HepG2 (cell line): ENCODE measurements around the gene CFAP119. TPM values are rescaled to one million over a fixed set of nuclear protein-coding genes. Genes with fewer than 3 reads are reported as not detected.

ENCODE experiments used
- ATM ChIP-seq: fragments of 450-650 bp; IDR thresholded peaks from 2 replicates; pipeline ENCODE4 v1.7.1; 2017; ENCODE audit warnings: mild to moderate bottlenecking, borderline replicate concordance
- DR1 ChIP-seq: sonication (generic); formaldehyde crosslinking; IDR thresholded peaks from 2 replicates; pipeline ENCODE4 v1.8.0; 2021; ENCODE audit warnings: mild to moderate bottlenecking, missing genetic modification reagents, inconsistent platforms
- JDP2 ChIP-seq: sonication (generic); formaldehyde crosslinking; IDR thresholded peaks from 2 replicates; pipeline ENCODE4 v1.8.1; 2022; ENCODE audit warnings: missing genetic modification reagents, borderline replicate concordance
- MED1 ChIP-seq: sonication (generic); formaldehyde crosslinking; IDR thresholded peaks from 2 replicates; pipeline ENCODE4 v1.4.0; 2020; ENCODE audit warnings: missing genetic modification reagents
- ZFP36L1 ChIP-seq: sonication (generic); formaldehyde crosslinking; IDR thresholded peaks from 2 replicates; pipeline ENCODE4 v1.8.0; 2022; ENCODE audit warnings: mild to moderate bottlenecking, missing genetic modification reagents, moderate library complexity
- ZNF780A ChIP-seq: sonication (generic); formaldehyde crosslinking; IDR thresholded peaks from 2 replicates; pipeline ENCODE4 v1.8.0; 2022; ENCODE audit warnings: mild to moderate bottlenecking, missing genetic modification reagents, moderate library complexity
- ZNF839 ChIP-seq: sonication (generic); formaldehyde crosslinking; IDR thresholded peaks from 2 replicates; pipeline ENCODE4 v1.4.0; 2020; ENCODE audit warnings: missing genetic modification reagents, mild to moderate bottlenecking, borderline replicate concordance
- polyA plus RNA-seq, 8 experiments: library from polyadenylated mRNA; depleted of rRNA in 3 of 8; stranded (reverse) in 7 of 8; unstranded in 1 of 8; fragments of >200 nt; fragmentation: Illumina TruSeq in 4 of 8; extraction: Trizol in 4 of 8; gene quantifications; 2 replicates each; pipeline versions ENCODE4 v1.2.1 to v1.2.3, GENCODE V29; 2011 to 2016; ENCODE audit warnings: low read depth in 4 of 8, missing spikeins in 1 of 8, mixed read lengths in 1 of 8; ENCODE audit not compliant: insufficient read depth in 1 of 8
- total RNA-seq, 5 experiments: library from RNA; depleted of rRNA; stranded (reverse); fragments of >200 nt; fragmentation: Illumina TruSeq; extraction: Trizol; gene quantifications; 2 replicates each; pipeline ENCODE4 v1.2.3, GENCODE V29; 2016; ENCODE audit warnings: low read depth in 1 of 5
- TF ChIP-seq, protein P1 (sequence below), 2 experiments: sonication (generic) in 1 of 2; formaldehyde crosslinking in 1 of 2; IDR thresholded peaks; 2 replicates each; pipeline versions ENCODE4 v1.5.1 to v1.6.1; 2011 to 2020; ENCODE audit warnings: borderline replicate concordance in 1 of 2, low read depth in 1 of 2, low read length in 1 of 2, mild to moderate bottlenecking in 1 of 2, missing genetic modification reagents in 1 of 2, moderate library complexity in 1 of 2
- TF ChIP-seq, protein P2 (sequence below): sonication (generic); formaldehyde crosslinking; IDR thresholded peaks from 2 replicates; pipeline ENCODE4 v1.8.1; 2023; ENCODE audit warnings: missing genetic modification reagents, inconsistent platforms, borderline replicate concordance
- TF ChIP-seq, protein P3 (sequence below): sonication (generic); formaldehyde crosslinking; IDR thresholded peaks from 2 replicates; pipeline ENCODE4 v1.4.0; 2020; ENCODE audit warnings: missing genetic modification reagents
- TF ChIP-seq, protein P4 (sequence below): sonication (generic); formaldehyde crosslinking; IDR thresholded peaks from 2 replicates; pipeline ENCODE4 v1.5.0; 2020; ENCODE audit warnings: mild to moderate bottlenecking, missing genetic modification reagents
- TF ChIP-seq, protein P5 (sequence below): IDR thresholded peaks from 2 replicates; pipeline ENCODE4 v1.4.0; 2020; ENCODE audit warnings: mild to moderate bottlenecking, missing genetic modification reagents

The CFAP119 gene
- total and polyA plus RNA-seq, 2 of the 13 experiments (the other 11 are each of a cell fraction or from before 2014, with no cell fraction given), result 6.4 TPM

DNA sequence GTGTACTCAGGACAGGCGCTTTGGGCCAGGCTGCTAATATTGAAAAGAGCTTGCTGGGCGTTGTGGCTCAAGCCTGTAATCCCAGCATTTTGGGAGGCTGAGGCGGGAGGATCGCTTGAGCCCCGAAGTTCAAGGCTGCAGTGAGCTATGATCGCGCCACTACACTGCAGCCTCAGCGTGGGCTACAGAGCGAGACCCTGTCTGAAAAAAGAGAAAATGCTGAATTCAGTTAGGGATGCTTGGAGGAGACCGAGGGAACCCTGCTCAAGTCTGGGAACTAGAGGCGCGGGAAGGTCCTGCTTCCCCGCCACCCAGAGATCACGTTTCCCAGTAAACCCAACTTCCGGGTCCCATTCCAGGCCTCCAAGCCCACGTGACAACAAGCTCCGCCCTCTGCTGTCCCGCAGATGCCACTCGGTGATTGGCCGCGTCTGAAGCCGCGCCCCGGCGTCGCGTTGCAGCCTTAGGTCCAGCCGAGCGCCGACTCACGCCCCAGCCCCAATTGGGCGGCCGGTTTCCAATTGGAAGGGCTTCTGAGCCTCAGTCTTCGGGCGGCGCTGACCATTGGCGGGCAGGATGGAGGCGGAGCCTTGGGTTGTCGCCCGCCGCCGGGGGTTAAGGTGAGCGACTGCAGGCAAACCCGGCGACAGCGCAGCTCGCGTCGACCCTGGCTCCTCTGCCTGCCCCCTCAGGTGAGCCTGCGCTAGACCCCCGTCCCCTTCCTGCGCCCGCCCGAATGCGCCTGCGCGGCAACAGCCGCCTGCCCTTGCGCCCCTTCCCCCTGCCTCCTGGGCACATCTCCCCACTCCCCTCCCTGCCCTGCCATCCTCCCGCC, 13.8 kb downstream of the CFAP119 start, which contains the start of gene PHKG2 (continued):
- TF ChIP-seq, protein P1, sequence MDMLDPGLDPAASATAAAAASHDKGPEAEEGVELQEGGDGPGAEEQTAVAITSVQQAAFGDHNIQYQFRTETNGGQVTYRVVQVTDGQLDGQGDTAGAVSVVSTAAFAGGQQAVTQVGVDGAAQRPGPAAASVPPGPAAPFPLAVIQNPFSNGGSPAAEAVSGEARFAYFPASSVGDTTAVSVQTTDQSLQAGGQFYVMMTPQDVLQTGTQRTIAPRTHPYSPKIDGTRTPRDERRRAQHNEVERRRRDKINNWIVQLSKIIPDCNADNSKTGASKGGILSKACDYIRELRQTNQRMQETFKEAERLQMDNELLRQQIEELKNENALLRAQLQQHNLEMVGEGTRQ (IDR thresholded peaks at IDR 0.05; ENCODE audit: low read depth, low read length), result peak; percentile 97
- TF ChIP-seq, protein P1 (CRISPR knock-in tag; IDR thresholded peaks at IDR 0.05; ENCODE audit: borderline replicate concordance), result peak; percentile 99
- TF ChIP-seq, protein P2, sequence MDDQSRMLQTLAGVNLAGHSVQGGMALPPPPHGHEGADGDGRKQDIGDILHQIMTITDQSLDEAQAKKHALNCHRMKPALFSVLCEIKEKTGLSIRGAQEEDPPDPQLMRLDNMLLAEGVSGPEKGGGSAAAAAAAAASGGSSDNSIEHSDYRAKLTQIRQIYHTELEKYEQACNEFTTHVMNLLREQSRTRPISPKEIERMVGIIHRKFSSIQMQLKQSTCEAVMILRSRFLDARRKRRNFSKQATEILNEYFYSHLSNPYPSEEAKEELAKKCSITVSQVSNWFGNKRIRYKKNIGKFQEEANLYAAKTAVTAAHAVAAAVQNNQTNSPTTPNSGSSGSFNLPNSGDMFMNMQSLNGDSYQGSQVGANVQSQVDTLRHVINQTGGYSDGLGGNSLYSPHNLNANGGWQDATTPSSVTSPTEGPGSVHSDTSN (CRISPR knock-in tag), result no peak
- TF ChIP-seq ZNF780A (CRISPR knock-in tag), result no peak
- TF ChIP-seq ZFP36L1, result peak; percentile 23; the same call in 1 of the 2 replicates
- TF ChIP-seq DR1 (CRISPR knock-in tag), result peak; percentile 87
- TF ChIP-seq MED1 (CRISPR knock-in tag), result peak; percentile 66; the same call in 1 of the 2 replicates
- TF ChIP-seq, protein P3, sequence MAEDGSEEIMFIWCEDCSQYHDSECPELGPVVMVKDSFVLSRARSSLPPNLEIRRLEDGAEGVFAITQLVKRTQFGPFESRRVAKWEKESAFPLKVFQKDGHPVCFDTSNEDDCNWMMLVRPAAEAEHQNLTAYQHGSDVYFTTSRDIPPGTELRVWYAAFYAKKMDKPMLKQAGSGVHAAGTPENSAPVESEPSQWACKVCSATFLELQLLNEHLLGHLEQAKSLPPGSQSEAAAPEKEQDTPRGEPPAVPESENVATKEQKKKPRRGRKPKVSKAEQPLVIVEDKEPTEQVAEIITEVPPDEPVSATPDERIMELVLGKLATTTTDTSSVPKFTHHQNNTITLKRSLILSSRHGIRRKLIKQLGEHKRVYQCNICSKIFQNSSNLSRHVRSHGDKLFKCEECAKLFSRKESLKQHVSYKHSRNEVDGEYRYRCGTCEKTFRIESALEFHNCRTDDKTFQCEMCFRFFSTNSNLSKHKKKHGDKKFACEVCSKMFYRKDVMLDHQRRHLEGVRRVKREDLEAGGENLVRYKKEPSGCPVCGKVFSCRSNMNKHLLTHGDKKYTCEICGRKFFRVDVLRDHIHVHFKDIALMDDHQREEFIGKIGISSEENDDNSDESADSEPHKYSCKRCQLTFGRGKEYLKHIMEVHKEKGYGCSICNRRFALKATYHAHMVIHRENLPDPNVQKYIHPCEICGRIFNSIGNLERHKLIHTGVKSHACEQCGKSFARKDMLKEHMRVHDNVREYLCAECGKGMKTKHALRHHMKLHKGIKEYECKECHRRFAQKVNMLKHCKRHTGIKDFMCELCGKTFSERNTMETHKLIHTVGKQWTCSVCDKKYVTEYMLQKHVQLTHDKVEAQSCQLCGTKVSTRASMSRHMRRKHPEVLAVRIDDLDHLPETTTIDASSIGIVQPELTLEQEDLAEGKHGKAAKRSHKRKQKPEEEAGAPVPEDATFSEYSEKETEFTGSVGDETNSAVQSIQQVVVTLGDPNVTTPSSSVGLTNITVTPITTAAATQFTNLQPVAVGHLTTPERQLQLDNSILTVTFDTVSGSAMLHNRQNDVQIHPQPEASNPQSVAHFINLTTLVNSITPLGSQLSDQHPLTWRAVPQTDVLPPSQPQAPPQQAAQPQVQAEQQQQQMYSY, result peak; percentile 15; the same call in 1 of the 2 replicates
- TF ChIP-seq, protein P4, sequence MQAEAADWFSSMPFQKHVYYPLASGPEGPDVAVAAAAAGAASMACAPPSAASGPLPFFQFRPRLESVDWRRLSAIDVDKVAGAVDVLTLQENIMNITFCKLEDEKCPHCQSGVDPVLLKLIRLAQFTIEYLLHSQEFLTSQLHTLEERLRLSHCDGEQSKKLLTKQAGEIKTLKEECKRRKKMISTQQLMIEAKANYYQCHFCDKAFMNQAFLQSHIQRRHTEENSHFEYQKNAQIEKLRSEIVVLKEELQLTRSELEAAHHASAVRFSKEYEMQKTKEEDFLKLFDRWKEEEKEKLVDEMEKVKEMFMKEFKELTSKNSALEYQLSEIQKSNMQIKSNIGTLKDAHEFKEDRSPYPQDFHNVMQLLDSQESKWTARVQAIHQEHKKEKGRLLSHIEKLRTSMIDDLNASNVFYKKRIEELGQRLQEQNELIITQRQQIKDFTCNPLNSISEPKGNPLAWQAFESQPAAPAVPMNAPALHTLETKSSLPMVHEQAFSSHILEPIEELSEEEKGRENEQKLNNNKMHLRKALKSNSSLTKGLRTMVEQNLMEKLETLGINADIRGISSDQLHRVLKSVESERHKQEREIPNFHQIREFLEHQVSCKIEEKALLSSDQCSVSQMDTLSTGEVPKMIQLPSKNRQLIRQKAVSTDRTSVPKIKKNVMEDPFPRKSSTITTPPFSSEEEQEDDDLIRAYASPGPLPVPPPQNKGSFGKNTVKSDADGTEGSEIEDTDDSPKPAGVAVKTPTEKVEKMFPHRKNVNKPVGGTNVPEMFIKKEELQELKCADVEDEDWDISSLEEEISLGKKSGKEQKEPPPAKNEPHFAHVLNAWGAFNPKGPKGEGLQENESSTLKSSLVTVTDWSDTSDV (CRISPR knock-in tag), result peak; percentile 53; the same call in 1 of the 2 replicates
- 0 out of 2 replicates have a peak, but pooled peaks have one; percentile 66 for TF ChIP-seq ZNF839 (CRISPR knock-in tag)
- TF ChIP-seq JDP2 (CRISPR knock-in tag), result no peak
- TF ChIP-seq, protein P5, sequence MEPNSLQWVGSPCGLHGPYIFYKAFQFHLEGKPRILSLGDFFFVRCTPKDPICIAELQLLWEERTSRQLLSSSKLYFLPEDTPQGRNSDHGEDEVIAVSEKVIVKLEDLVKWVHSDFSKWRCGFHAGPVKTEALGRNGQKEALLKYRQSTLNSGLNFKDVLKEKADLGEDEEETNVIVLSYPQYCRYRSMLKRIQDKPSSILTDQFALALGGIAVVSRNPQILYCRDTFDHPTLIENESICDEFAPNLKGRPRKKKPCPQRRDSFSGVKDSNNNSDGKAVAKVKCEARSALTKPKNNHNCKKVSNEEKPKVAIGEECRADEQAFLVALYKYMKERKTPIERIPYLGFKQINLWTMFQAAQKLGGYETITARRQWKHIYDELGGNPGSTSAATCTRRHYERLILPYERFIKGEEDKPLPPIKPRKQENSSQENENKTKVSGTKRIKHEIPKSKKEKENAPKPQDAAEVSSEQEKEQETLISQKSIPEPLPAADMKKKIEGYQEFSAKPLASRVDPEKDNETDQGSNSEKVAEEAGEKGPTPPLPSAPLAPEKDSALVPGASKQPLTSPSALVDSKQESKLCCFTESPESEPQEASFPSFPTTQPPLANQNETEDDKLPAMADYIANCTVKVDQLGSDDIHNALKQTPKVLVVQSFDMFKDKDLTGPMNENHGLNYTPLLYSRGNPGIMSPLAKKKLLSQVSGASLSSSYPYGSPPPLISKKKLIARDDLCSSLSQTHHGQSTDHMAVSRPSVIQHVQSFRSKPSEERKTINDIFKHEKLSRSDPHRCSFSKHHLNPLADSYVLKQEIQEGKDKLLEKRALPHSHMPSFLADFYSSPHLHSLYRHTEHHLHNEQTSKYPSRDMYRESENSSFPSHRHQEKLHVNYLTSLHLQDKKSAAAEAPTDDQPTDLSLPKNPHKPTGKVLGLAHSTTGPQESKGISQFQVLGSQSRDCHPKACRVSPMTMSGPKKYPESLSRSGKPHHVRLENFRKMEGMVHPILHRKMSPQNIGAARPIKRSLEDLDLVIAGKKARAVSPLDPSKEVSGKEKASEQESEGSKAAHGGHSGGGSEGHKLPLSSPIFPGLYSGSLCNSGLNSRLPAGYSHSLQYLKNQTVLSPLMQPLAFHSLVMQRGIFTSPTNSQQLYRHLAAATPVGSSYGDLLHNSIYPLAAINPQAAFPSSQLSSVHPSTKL (CRISPR knock-in tag), result peak; percentile 55
- no peak for TF ChIP-seq ATM
